ENCODE data around the gene ANKMY1.
"Not testable (repeated sequence)": the region's sequence is repeated elsewhere in the genome, so short reads cannot be mapped to it uniquely, and the experiment has no call there.

The ANKMY1 gene

GRCh38 chr2:240539101-240539500 is 18.7 kb downstream of the ANKMY1 start:
- not testable (repeated sequence) for DNase-seq

DNA sequence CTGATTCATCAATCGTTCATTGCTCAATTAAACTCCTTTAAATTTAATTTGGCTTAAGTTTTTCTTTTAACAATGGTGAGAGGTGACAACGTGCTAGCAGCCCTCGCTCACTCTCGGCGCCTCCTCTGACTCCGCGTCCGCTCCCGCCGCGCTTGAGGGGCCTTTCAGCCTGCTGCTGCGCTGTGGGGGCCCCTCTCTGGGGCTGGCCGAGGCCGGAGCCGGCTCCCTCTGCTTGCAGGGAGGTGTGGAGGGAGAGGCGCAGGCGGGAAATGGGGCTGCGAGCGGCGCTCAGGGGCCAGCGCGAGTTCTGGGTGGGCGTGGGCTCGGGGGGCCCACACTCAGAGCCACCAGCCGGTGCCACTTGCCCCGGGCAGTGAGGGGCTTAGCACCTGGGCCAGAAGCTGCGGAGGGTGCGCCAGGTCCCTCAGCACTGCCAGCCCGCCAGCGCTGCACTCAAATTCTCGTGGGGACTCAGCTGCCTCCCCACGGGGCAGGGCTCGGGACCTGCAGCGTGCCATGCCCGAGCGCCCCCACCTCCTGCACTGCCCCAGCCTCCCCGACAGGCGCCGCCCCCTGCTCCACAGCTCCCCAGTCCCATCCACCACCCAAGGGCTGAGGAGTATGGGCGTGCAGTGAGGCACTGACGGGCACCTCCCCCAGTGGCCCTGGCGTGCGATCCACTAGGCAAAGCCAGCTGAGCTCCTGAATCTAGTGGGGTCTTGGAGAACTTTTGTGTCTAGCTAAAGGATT is 19.6 kb downstream of the ANKMY1 start:
- DNase-seq, result no peak

DNA sequence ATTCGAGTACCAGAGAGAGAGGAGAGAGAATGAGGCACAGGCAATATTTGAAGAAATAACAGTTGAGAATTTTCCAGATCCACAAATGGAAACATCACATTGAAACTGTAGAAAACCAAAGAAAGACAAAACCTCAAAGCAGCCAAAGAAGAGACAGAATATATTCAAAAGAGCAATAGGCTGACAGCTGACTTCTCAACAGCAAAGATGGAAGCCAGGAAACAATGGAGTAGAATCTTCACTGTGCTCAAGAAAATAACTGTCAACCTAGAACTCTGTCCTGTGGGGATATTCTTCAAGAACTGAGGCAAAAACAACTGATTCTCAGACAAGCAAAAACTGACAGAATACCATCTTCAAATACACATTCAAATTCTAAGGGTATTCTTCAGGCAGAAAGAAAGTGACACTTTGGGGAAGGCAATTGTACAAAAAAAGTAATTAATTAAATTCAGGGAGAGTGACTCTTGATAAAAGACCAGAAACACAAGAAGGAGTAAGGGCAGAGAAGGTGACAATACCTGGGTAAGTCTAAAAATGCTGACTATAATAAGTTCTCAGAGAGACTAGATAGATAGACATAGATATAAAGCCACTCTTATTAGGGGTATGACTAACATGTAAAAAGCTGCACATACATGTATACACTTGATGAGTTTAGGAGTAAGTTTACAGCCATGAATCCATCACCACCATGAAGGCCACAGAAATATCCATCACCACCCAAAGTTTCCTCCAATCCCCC is 25.6 kb downstream of the ANKMY1 start:
- no peak for DNase-seq

GRCh38 chr2:240531038-240531437 is 26.8 kb downstream of the ANKMY1 start:
- DNase-seq, result no peak

- no peak for DNase-seq
Measured at GRCh38 chr2:240530181-240530580, 27.6 kb downstream of the ANKMY1 start.

DNA sequence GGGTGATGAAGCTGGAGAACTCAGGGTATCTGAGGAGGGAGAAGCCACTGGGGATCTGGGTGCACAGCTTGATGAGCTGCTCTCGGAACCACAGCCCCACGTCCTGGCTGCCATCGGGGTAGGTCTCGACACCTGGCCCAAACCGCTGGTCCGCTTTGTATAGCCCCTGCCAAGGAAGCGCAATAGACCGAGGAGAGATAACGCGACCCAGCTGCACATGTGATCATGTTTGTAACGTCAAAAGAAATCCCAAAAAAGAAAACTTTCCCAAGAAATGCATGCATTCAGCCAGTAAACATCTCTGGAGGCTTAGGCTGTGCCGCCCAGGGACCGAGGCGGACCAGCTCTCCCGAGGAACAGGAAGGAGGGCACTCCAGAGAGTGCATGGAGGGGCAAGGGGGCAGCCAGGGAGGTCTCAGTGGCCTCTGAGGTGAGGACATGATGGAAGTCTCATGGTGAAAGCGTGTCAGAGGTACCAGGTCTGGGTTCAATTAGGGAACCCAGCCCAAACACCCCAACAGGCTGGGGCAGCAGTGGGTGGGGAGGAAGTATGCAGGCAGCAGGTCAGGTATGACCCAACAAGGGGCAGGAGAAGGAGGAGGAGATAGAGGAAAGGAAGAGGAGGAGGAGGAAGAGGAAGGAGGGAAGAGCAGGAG is 28.3 kb downstream of the ANKMY1 start:
- DNase-seq, result no peak

- no peak for DNase-seq
Measured at GRCh38 chr2:240528406-240529040, 29.3 kb downstream of the ANKMY1 start.

DNA sequence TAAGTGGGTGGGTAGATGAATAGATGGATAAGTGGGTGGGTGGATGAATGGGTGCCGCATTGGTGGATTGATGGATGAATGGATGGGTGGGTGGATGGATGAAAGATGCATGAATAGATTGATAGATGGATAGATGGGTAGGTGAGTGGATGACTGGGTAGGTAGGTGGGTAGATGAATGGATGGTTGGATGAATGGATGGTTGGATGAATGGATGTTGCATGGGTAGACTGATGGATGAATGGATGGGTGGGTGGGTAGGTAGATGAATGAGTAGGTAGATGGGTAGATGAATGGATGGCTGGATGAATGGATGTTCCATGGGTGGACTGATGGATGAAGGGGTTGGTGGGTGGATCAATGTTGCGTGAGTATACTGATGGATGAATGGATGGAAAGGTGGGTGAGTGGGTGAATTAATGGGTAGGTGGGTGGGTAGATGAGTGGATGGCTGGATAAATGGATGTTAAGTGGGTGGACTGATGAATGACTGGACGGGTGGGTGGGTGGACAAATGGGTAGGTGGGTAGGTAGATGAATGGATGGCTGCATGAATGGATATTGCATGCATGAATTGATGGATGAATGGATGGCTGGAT is 30.5 kb downstream of the ANKMY1 start:
- no peak for DNase-seq

GRCh38 chr2:240526521-240526920 is 31.3 kb downstream of the ANKMY1 start:
- no peak for DNase-seq

DNA sequence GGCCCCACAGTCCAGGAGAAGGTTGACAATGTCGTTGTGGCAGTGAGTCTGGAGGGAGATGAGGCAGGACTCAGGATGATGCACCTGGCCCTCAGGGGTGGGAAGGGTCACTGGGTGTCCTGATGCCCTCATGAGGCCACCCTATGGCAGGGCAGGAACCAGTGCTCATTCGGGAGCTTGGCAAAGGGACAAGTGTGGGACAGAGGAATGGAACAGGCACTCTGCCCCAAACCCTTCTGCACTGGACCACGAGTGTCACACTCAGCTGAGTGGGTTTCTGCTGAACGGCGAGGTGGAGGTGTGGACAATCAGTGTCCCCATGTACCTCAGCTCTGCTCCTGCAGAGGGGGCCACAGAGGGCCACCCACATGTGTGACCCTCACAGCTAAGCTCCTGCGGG is 32.0 kb downstream of the ANKMY1 start:
- DNase-seq, result no peak

- no peak for DNase-seq
Measured at GRCh38 chr2:240524963-240525718, 32.6 kb downstream of the ANKMY1 start.

GRCh38 chr2:240523451-240524281 is 34.1 kb downstream of the ANKMY1 start:
- DNase-seq, result no peak

GRCh38 chr2:240522406-240522805 is 35.4 kb downstream of the ANKMY1 start:
- no peak for DNase-seq

DNA sequence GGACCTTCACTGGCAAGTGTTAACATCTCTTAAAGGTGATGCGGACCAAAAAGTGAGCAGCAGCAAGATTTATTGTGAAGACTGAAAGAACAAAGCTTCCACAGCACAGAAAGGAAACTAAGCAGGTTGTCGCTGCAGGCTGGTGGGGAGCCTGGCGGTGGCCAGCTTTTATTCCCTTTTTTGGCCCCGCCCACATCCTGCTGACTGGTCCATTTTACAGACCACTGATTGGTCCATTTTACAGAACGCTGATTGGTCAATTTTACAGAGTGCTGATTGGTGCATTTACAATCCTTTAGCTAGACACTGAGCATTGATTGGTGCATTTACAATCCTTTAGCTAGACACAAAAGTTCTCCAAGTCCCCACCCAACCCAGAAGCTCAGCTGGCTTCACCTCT is 35.9 kb downstream of the ANKMY1 start:
- not testable (repeated sequence) for DNase-seq

DNA sequence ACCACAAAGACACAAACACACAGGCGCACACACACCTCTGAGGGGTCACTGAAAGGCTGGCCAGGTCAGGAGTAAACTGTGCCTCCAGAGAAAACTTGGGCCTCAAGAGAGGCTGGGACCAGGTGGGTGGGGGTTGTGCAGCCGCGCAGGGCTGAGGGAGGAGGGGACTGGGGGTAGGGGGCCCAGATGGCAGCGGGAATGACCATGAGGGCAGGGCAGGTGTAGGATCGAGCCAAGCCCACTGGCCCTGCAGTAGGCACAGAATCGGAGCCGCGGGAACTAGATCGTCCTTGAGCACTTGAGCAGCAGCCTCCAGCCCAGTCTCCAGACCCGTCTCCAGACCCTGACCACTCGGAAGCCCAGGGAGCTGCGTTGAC is 36.8 kb downstream of the ANKMY1 start:
- DNase-seq, result no peak

DNA sequence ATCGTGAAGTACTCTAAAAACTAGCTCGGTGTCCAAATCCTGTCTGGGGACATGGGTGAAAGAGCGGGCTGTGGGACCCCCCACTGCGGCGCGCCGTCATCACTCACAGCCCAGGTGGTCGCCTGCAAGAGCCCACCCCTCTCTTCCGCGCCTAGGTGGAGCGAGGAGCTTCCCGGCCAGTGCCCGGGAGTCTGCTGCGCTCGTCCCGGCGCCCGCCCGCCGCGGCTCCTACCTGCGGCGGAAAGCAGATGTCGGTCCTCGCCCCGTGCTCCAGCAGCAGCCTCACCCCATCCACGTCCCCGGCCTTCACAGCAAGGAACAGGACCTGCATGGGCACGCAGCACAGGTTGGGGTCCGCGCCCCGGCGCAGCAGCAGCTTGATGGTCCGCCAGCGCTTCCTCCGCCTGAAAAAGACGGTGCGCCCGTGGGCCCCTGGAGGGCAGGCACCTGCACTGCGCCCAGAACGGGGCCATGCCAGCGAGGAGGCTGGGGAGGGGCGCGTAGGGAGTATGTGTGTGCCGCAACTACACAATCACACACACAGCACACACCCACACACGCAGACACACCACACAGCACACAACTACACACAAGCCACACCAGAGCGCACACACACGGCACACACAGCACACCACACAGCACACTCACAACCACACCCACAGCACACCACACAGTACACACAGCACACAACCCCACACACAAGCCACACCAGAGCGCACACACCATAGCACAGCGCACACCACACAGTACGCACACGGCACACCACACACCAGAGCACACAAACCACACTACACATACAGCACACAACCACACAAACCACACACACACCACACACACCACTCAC is 37.4 kb downstream of the ANKMY1 start:
- no peak for DNase-seq

- DNase-seq, result no peak
Measured at GRCh38 chr2:240519396-240520129, 38.2 kb downstream of the ANKMY1 start.

DNA sequence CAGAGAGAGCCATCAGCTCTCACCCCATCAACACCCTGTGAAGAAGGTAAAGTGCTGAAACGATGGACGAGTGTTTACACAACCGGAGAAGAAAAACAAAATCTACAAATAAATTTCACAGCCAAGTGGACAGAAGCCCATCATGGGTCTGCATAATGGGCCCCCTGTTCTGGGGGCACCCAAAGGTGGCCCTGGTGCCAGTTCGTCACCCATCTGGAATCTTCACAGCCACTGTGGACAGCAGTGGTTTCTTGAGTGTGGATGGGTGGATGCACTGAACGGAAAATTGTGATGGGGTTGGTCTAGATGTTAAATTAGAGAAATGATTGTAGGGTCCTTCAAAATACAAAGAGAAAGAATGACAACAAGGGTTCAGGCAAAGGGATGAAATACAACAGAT is 38.8 kb downstream of the ANKMY1 start:
- DNase-seq, result no peak

GRCh38 chr2:240517342-240517741 is 40.4 kb downstream of the ANKMY1 start:
- DNase-seq, result no peak

- DNase-seq, result no peak
Measured at GRCh38 chr2:240514631-240515030, 43.2 kb downstream of the ANKMY1 start.

Data from activated CD4-positive, alpha-beta T cell treated with anti-CD3 and anti-CD28 coated beads, Interleukin-10, Interleukin-2, amounts not matched to agents 100 ng/mL and 50 ng/mL, durations not matched to agents 16 hours and 8 hours (primary cell).